Brain microvascular endothelial cell (primary cell): ENCODE data around the gene OTUD5.

Source experiments
- DNase-seq: peaks from one replicate; pipeline ENCODE4 v3.0.0-alpha.2; 2020
- H3K27ac ChIP-seq: fragments of 250-450 bp; sonication (Bioruptor Pico); 2 replicates; pipeline ENCODE4 v1.5.1; 2020; ENCODE audit warnings: mild to moderate bottlenecking, moderate library complexity
- H3K27me3 ChIP-seq: fragments of 250-450 bp; sonication (Bioruptor Pico); replicated peaks from 2 replicates; pipeline ENCODE4 v1.5.1; 2020; ENCODE audit warnings: mild to moderate bottlenecking
- H3K36me3 ChIP-seq: fragments of 250-450 bp; sonication (Bioruptor Pico); replicated peaks from 2 replicates; pipeline ENCODE4 v1.5.1; 2020; ENCODE audit warnings: mild to moderate bottlenecking
- H3K4me3 ChIP-seq: 2 replicates; pipeline ENCODE4 v1.5.1; 2011; ENCODE audit warnings: low read depth, mild to moderate bottlenecking, control low read depth, low read length, moderate library complexity
- in situ Hi-C: cut with HindIII; loops from 2 replicates; pipeline ENCODE4 v1.10.0; 2017; ENCODE audit warnings: low sequenced_read_pairs, low pct_ligation_motif_present
- TF ChIP-seq, protein P1 (sequence below): IDR thresholded peaks from 2 replicates; pipeline ENCODE4 v1.5.1; 2011; ENCODE audit warnings: low read depth, mild to moderate bottlenecking, moderate library complexity, low read length, control low read depth, inconsistent platforms; ENCODE audit errors: missing control alignments

OTUD5 gene

GRCh38 chrX:48975541-48975940, 18.1 kb upstream of the OTUD5 start:
- TF ChIP-seq, protein P1, sequence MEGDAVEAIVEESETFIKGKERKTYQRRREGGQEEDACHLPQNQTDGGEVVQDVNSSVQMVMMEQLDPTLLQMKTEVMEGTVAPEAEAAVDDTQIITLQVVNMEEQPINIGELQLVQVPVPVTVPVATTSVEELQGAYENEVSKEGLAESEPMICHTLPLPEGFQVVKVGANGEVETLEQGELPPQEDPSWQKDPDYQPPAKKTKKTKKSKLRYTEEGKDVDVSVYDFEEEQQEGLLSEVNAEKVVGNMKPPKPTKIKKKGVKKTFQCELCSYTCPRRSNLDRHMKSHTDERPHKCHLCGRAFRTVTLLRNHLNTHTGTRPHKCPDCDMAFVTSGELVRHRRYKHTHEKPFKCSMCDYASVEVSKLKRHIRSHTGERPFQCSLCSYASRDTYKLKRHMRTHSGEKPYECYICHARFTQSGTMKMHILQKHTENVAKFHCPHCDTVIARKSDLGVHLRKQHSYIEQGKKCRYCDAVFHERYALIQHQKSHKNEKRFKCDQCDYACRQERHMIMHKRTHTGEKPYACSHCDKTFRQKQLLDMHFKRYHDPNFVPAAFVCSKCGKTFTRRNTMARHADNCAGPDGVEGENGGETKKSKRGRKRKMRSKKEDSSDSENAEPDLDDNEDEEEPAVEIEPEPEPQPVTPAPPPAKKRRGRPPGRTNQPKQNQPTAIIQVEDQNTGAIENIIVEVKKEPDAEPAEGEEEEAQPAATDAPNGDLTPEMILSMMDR: no peak
- Histone ChIP-seq H3K27ac (no peak overlapping the region), H3K4me3 (no peak overlapping the region), H3K27me3 (no peaks in the 10 kb centered on the region), H3K36me3 (no peaks in the 10 kb centered on the region)
- in situ Hi-C loops: no loop called here
- no peak for DNase-seq

- in situ Hi-C loops: no loop called here
- DNase-seq: no peak
- no peak overlapping the region for H3K4me3 ChIP-seq
- no peaks in the 10 kb centered on the region for H3K36me3 ChIP-seq
- TF ChIP-seq, protein P1: no peak
- H3K27ac ChIP-seq: no peak overlapping the region
- H3K27me3 ChIP-seq: no peaks in the 10 kb centered on the region
These were observed 17.6 kb upstream of the OTUD5 start for GRCh38 chrX:48975041-48975440.

- TF ChIP-seq, protein P1: no peak
- H3K36me3 ChIP-seq: no peaks in the 10 kb centered on the region
- no peaks in the 10 kb centered on the region for H3K27me3 ChIP-seq
- H3K27ac ChIP-seq: no peak overlapping the region
- in situ Hi-C loops: no loop called here
- H3K4me3 ChIP-seq: no peak overlapping the region
- DNase-seq: no peak
These were observed 17.2 kb upstream of the OTUD5 start for GRCh38 chrX:48974574-48974973.

DNA sequence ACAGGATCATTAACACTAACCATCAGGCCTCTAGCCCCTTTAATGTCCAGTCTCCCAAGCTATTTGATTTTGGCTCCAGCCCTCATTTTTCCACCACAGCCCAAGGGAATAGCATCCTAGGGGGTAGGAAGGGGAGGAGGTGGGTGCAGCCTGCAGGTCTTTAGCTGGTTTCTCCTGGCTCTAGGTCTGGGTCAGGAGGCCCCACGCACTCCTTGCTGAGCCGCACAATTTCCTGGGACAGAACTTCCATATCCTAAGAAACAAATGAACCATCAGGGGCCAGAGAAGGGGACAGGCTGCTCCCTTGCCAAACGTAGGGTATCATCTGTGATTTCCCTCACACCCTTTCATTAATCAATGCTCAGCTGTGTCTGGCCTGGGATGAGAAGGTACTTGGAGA, 16.6 kb upstream of the OTUD5 start:
- Histone ChIP-seq H3K27me3 (no peaks in the 10 kb centered on the region), H3K27ac (no peak overlapping the region), H3K36me3 (no peaks in the 10 kb centered on the region), H3K4me3 (no peak overlapping the region)
- in situ Hi-C loops: no loop called here
- no peak for DNase-seq
- TF ChIP-seq, protein P1: no peak

- Histone ChIP-seq H3K27me3 (no peaks in the 10 kb centered on the region), H3K4me3 (peak overlapping the region; percentile 50), H3K27ac (no peak overlapping the region), H3K36me3 (no peaks in the 10 kb centered on the region)
- peak; percentile 37 for DNase-seq
- TF ChIP-seq, protein P1: peak; percentile 72
- in situ Hi-C loops: no loop called here
These were observed 15.1 kb upstream of the OTUD5 start for GRCh38 chrX:48972220-48973164.
